Nephron progenitor cell (in vitro differentiated cells): ENCODE measurements around the gene USP20.
A peak's percentile ranks its signal among the peaks of the same experiment; 100 is the strongest.

ENCODE experiments used
- DNase-seq: peaks from one replicate; pipeline ENCODE4 v3.0.0; 2021
- H3K27ac Mint-ChIP-seq: 2 replicates; pipeline ENCODE4 v1.8.0; 2021; ENCODE audit warnings: mild to moderate bottlenecking, moderate library complexity, mixed read lengths
- H3K27me3 Mint-ChIP-seq: 2 replicates; pipeline ENCODE4 v1.8.0; 2021; ENCODE audit warnings: mild to moderate bottlenecking, low read depth, mixed read lengths; ENCODE audit not compliant: poor library complexity
- H3K36me3 Mint-ChIP-seq: 2 replicates; pipeline ENCODE4 v1.8.0; 2021; ENCODE audit warnings: low read depth, mixed read lengths
- H3K4me1 Mint-ChIP-seq: 2 replicates; pipeline ENCODE4 v1.8.0; 2021; ENCODE audit warnings: mixed read lengths
- H3K4me3 Mint-ChIP-seq: 2 replicates; pipeline ENCODE4 v1.8.0; 2021; ENCODE audit warnings: mild to moderate bottlenecking, moderate library complexity, mixed read lengths
- H3K9me3 Mint-ChIP-seq: 2 replicates; pipeline ENCODE4 v1.8.0; 2021; ENCODE audit warnings: mild to moderate bottlenecking, moderate library complexity, mixed read lengths
- TF ChIP-seq, protein P1 (sequence below): fragments of 200-600 bp; sonication (generic); IDR thresholded peaks from 2 replicates; pipeline ENCODE4 v1.5.0; 2021; ENCODE audit warnings: antibody characterized with exemption

Gene USP20

DNA sequence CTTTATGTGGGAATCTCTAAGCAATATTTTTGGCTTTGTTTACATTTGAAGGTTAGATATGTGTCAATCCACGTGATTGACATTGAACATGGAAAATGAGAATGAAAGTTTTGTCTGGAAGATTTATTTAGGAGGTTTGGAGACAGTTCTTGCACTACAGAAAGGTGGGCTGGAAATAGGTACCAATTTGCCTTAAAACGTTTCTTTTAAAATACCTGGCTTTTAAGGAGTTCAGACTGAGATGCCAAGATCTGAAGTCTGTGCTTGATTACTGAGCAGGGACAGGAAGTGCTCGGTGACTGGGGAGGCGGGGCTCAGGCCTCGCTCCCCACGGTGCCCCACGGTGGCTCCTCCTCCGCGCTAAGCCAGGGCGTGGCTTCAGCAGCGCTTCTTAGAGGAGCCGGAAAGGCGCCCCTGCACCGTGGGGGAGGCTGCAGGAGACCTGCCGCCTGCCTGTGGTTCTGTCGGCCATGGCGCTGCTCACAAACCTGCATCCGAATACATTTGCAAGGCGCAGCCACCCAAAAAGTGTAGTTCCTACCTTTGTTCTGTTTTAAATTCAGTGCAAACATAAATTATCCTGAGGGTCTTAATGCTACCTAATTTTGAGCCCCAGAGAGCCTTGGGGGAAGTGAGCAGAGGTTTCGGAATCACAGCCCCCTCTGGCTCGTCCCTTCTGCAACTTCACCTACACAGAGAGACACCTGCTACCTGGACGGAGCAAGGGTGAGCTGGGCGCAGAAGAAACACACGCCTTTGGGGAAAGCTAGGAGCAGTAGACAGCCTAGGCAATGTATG lies 49.2 kb downstream of the USP20 start:
- H3K4me1 Mint-ChIP-seq = peaks cover 53% of the 10 kb centered on the region
- H3K9me3 Mint-ChIP-seq = no peaks in the 10 kb centered on the region
- peak overlapping the region; percentile 75 for H3K4me3 Mint-ChIP-seq
- TF ChIP-seq, protein P1, sequence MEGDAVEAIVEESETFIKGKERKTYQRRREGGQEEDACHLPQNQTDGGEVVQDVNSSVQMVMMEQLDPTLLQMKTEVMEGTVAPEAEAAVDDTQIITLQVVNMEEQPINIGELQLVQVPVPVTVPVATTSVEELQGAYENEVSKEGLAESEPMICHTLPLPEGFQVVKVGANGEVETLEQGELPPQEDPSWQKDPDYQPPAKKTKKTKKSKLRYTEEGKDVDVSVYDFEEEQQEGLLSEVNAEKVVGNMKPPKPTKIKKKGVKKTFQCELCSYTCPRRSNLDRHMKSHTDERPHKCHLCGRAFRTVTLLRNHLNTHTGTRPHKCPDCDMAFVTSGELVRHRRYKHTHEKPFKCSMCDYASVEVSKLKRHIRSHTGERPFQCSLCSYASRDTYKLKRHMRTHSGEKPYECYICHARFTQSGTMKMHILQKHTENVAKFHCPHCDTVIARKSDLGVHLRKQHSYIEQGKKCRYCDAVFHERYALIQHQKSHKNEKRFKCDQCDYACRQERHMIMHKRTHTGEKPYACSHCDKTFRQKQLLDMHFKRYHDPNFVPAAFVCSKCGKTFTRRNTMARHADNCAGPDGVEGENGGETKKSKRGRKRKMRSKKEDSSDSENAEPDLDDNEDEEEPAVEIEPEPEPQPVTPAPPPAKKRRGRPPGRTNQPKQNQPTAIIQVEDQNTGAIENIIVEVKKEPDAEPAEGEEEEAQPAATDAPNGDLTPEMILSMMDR = no peak
- DNase-seq = peak; percentile 93
- H3K27ac Mint-ChIP-seq = peak overlapping the region; percentile 85
- H3K36me3 Mint-ChIP-seq = peaks cover 22% of the 10 kb centered on the region
- peaks cover 13% of the 10 kb centered on the region for H3K27me3 Mint-ChIP-seq

DNA sequence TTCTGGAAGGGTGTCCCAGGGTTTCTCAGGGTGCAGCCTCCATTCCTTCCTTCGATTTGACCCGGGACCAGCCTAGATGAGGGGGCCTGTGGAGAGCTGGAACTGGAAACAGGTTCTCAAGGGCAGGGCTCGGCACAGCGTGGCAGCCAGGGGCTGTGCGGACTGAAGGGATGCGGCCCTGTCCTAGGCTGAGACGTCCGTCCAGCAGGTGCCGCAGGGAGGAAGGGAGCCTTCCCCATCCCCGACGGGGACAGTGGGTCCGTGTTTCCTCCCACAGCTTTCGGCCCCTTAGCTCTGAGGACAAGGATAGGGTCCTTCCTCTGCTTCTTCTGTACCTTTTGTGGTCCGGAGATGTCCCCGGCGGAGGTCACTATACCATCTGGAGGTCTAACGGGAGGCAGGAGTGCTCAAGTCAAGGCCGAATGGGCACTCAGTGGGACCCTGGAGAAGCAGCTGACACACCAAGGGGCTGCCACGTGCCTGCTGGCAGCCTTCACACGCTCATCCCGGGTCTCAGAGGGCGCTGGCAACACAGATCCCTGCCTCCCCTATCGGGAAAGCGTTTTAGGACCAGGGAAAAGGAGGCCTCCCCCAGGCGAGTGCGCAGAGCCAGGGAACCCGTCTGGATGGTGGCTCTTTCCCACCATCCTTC lies 49.9 kb downstream of the USP20 start:
- Mint-ChIP-seq H3K4me3 (peak overlapping the region; percentile 75), H3K27ac (no peak overlapping the region), H3K4me1 (peaks cover 60% of the 10 kb centered on the region), H3K9me3 (no peaks in the 10 kb centered on the region), H3K27me3 (peaks cover 15% of the 10 kb centered on the region), H3K36me3 (peaks cover 28% of the 10 kb centered on the region)
- TF ChIP-seq, protein P1 = no peak
- DNase-seq = no peak

DNA sequence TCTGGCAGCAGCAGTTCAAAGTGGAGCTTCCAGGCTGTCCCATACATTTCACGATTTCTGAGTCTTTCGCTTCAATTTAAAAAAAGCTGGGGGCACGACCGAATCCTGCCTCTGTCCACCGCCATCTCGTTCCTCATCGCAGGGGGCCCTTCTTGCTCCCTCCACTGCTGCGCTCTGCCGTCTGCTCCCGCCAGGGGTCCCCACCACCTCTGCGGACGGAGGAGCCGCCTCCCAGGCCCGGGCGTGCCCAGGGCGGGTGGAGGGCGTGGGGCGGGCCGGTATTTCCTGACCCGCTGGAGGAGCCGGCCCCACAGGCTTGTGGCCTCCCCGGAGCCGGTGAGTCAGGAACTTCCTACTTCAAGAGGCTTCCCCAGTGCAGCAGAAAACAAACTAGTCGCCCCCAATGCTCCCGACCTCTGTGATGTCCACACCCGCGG lies 50.4 kb downstream of the USP20 start:
- Mint-ChIP-seq H3K36me3 (peaks cover 28% of the 10 kb centered on the region), H3K4me3 (peak overlapping the region; percentile 65), H3K27ac (no peak overlapping the region), H3K27me3 (peaks cover 15% of the 10 kb centered on the region), H3K9me3 (no peaks in the 10 kb centered on the region), H3K4me1 (peaks cover 61% of the 10 kb centered on the region)
- TF ChIP-seq, protein P1 = peak; percentile 81
- DNase-seq = peak; percentile 90

DNA sequence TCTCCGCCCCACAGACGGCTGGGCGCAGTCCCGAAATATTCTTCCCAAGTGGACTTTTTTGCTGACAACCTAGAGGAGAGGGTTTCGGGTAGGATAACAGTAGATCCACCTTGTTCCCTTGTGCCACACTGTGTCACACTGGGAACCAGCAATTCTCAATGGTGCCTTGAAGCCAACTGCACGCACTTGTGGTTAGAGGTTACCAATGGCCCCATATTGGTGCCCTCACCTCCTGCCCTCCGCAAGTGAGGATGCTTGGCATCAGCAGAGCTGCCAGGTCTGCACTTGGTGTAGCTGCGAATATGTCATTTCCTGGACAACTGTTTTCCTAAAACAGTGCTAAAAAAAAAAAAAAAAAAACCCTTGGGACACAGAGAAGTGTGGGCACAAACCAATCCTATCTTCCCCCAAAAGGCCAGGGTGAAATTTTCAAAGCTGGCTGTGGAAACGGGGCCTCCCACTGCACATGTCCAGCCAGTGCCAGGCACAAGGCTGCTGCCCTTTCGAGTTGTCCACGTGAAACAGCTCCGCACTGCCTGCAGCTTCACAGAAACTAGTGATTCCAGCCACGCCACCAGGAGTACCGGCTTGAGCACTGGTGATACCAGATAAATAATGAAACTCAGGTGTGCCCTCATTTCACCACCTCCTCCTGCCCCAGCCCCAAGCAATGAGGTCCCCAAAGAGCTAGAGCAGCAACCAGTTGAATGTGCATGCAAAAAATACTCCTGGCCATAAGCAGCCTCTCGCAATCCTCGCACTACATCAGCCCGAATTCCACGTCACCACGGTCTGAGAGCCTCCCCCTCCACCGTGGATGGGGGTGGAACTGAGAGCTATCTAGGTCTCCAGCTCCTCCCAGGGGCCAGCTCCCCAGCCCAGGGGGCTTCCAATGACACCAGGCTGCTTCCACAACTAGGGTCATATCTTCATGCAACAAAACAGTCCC lies 51.2 kb downstream of the USP20 start:
- Mint-ChIP-seq H3K4me1 (peaks cover 66% of the 10 kb centered on the region), H3K27ac (no peak overlapping the region), H3K9me3 (no peaks in the 10 kb centered on the region), H3K4me3 (no peak overlapping the region), H3K27me3 (peaks cover 18% of the 10 kb centered on the region), H3K36me3 (peaks cover 28% of the 10 kb centered on the region)
- TF ChIP-seq, protein P1 = no peak
- no peak for DNase-seq

DNA sequence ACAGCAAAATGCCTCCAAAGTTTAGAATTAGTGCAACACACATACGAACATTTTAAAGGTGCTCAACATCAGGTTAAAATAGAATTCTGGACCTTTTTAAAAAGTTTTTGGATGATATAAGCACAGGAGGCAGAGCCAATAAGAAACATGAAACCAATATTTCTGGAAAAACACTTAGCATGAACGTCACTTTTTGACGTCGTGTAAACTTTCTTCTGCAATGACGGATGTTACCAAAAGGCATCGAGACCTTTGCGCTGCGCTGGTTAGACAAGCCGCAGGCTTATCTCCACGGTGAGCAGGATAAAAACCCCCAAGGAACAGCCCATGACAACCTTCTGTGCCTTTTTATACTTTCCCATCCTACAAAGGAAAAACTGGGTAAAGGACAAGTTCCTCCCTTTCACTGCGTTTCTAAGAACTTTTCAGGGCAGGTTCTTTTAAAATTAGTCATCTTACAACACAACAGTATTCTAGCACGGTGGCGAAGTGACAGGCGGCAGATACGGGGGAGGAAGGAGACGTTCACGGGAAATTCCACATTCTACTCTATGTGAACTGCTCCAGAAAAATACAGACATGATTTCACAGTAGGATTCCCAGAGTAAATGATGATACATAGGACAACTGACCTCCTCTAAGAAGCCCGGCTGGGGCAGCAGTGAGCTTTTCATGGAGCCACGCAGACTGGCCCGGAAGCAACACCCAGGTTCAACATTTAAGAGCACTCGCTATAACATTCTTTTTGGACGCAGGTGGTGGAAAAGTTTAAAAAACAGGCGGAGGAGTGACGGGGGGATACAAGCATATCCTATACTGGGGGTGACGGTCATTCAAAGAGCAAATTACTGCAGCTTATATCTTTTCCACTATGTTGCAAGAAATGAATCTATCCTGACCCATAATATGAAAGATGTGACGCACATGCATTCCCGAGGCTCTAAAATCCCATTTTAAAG lies 52.4 kb downstream of the USP20 start:
- Mint-ChIP-seq H3K4me1 (peaks cover 72% of the 10 kb centered on the region), H3K4me3 (peak overlapping the region; percentile 10), H3K9me3 (no peaks in the 10 kb centered on the region), H3K27ac (no peak overlapping the region), H3K27me3 (peaks cover 18% of the 10 kb centered on the region), H3K36me3 (peaks cover 24% of the 10 kb centered on the region)
- no peak for DNase-seq
- TF ChIP-seq, protein P1 = no peak
